ENCODE measurements around the gene CFAP161.

DNA sequence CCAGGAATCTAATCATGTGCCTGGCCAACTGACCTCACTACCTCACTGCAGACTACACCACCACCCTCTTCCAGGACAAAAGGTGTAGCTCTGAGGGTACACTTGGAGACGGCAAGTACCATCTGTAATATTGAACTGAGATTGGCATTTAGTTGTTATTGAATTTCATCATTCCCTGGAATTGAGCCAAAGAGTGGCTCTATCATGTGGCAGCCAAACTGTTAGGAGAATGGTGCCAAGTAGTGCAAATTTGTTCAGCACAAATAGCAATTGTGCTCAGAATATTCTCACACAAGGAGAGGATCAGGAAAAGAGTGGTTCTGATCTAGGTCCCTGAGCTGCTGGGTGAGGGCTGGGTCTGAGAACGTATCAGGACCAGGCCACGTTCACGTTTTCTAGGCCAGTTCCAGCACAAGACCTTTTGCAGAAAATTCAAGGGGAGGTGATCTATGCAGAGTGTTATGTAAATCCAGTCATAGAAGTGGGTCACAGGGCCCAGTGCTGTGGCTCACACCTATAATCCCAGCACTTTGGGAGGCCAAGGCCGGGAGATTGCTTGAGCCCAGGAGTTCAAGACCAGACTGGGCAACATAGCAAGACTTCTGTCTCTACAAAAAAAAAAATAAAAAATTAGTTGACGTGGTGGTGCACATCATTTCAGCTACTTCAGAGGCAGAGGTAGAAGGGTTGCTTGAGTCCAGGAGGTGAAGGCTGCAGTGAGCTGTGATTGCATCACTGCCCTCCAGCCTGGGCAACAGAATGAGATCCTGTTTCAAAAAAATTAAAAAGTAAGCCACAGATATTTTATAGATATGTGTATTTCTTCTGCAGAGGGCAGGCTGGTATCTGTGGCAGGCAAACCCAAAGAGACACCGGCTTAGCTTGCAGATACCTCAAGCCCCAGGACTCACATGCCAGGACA is 31.9 kb upstream of the CFAP161 start:
- TF ChIP-seq CTCF (IDR thresholded peaks at IDR 0.05): no peak
- TF ChIP-seq POLR2A (IDR thresholded peaks at IDR 0.05): no peak

Measured in Peyer's patch (tissue), 4 donors.